ENCODE data around the gene CYB5R2.

The CYB5R2 gene

GRCh38 chr11:7636350-7636749 lies 37.0 kb downstream of the CYB5R2 start:
- no peak for DNase-seq

GRCh38 chr11:7635708-7636107 lies 37.6 kb downstream of the CYB5R2 start:
- DNase-seq, result no peak

DNA sequence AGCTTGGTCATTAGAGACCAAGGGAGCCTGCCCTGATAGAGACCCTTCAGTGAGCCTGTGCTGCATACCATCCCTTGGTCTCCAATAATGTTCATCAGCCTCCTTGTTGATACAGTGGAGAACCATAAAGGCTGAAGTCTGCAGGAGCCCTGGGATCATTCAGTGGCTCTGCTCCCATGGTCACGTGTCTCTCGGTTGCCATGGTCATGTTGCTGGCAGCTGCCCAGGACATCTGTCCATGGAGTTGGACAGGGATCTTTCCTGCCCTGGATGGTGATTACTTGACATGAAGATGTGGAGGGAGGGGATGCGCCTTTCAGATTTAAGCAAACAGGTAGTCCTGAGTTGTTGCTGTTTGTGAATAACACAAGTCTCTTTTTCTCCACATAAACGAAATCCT lies 38.2 kb downstream of the CYB5R2 start:
- no peak for DNase-seq

GRCh38 chr11:7632211-7632610 lies 41.1 kb downstream of the CYB5R2 start:
- no peak for DNase-seq

DNA sequence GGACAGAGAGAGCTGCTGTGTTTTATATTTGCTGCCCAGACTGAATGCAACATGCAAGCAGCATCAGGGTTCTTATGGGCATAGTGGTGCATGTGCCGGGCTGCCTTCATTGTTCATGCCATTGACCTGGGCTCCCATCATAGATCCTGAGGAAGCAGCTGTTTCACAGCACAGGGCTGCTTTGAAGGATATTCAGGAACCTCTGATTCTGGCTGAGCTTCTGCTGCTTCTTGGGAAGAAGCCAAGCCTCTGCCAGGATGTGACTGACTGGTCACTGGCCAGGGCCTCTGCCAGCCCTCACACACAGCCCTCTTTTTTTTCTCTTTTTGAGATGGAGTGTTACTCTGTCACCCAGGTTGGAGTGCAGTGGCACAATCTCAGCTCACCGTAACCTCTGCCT lies 43.3 kb downstream of the CYB5R2 start:
- DNase-seq, result no peak

- no peak for DNase-seq
Observed at GRCh38 chr11:7628660-7629059, 44.6 kb downstream of the CYB5R2 start.

GRCh38 chr11:7622721-7623120 lies 50.6 kb downstream of the CYB5R2 start:
- DNase-seq, result no peak

- no peak for DNase-seq
Observed at GRCh38 chr11:7621554-7621953, 51.7 kb downstream of the CYB5R2 start.

- DNase-seq, result no peak
Observed at GRCh38 chr11:7621090-7621489, 52.2 kb downstream of the CYB5R2 start.

DNA sequence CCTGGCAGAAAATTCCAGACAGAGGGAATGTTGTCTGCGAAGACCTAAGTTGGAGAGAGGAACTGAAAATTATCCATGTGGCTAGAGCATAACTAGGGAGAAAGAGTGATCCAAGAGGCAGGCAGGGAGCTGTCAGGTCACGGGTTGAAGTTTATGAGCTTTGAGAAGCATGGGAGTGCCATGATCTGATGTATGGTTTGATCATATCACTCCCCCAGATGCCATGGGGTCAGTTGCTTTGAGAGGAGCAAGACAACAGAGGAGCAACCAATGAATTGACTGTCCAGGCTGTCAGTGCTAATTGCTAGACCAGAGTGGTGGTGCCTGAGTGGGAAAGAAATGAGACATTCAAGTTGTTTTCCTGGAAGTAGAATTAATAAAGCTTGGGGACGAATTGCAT lies 54.0 kb downstream of the CYB5R2 start:
- DNase-seq, result no peak

GRCh38 chr11:7617032-7617431 lies 56.3 kb downstream of the CYB5R2 start:
- DNase-seq, result no peak
